NCI-H345 (cell line): ENCODE measurements around the gene DSCAML1.

Experiments used
- DNase-seq: peaks from one replicate; lab custom pipeline; 2025; lab: John Stamatoyannopoulos, UW

Gene DSCAML1

DNA sequence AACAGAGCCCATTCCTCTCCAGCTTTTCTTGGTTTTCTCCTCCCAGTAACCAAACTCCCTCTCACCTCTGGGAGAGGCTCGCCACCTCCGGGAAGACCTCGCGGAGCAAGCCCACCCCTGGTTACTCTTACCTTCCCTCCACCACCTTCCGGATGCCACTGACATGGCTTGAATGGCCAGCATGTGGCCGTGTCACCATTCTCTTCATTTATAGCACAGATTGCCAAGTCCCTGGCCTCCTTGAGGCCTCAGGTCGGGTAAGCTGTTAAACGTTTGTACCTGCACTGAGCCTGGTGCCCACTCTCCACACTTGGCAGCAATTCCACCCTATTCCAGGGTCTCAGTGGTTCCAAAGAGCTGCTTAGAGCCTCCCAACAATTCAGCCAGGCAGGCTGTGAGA is 35.5 kb upstream of the DSCAML1 start:
- no peak for DNase-seq

DNA sequence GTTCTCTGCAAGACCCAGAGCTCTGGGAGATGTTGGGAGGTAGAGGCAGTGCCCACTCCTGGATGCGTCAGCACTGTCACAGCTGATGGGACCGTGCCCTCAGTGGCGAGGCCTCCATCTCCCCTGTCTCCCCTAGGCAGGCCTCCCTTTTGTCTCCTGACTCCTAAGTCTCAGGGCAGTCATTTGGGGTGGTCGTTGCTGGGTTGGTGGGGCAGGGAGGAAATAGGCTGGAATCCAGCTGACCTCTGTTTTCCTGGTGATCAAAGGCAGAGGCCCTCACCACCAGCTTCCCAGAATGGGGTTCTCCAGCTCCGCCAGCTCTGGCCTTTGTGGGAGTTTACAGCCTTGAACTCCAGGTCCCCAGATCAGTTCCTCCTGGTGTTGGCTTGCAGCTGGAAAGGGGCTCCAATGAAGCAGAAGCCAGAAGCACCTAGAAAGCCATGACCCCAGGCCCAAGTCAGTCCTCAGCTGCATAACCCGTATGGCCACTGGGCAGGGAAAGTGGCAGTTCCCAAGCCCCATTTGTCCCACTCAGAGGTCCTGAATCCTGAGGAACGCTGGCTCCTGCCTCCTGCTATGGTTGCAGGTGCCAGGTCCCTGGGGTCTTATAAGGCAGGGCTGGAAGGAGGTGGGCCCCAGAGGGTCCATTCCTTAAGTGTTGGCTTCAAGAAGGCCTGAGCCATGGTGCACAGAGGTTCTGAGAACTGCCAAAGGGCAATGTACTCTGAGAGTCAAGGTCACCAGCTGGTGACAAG is 34.8 kb upstream of the DSCAML1 start:
- DNase-seq = no peak

DNA sequence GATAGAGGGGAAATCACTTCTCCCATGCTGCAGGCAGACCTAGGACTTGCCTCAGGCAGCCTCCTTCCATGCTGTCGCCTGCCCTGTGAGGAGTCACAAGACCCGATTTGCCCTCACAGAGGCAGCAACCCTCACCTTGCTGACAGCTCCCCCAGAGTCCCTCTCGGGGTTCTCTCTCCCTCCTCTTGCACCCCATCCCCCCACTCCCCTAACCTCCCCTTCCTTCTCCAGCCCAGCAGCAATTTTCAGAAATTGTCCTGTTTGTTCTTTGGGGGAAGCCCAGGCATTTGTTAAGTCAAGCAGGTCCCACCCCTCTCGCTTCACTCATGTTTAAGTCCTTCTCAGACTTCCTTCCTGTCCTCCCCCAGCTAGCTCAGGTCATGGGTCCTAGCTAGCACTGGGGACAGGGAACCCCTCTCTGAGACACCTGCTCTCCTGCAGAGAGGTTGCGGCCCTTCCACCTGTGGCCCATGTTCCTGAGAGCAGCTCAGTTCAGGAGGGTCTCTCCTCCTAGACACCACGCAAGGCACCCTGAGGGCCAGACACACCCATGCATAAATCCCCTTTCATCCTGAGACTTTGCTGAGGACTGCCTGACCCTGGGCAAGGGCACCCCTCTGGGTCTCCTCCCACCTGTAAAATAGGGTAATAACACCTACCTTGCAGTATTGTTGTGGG is 33.8 kb upstream of the DSCAML1 start:
- DNase-seq = no peak

DNA sequence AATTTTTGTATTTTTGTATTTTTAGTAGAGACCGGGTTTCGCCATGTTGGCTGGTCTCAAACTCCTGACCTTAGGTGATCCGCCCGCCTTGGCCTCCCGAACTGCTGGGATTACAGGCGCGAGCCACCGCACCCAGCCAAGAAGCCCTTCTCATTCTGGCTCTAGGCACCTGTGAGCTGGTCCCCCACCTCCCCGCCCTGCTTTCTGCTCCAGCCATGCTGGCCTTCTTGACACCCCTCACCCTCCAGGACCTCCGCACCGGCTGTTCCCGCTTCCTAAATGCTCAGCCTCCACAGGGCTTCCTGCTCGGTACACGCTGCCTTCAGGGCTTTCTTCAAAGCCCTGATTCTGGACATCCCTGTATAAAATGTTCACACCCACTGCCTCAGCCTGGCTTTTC is 33.1 kb upstream of the DSCAML1 start:
- no peak for DNase-seq

DNA sequence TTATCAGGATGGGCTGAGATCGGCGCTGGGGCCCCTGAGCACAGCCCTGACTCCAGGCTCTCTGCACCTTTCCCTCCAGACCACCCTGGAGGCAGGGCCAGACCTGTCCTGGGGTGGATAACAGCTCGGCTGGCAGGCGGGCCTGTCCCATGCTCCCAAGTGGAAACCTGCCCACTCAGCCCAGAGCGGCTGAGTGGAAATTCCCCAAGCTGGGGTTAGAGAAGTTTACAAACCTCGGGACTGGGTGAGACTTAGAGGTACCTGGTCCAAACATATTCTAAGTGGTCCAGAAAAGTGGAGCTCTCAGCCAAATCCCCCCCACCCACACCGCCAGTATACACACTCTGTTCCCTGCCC is 32.3 kb upstream of the DSCAML1 start:
- DNase-seq = no peak

DNA sequence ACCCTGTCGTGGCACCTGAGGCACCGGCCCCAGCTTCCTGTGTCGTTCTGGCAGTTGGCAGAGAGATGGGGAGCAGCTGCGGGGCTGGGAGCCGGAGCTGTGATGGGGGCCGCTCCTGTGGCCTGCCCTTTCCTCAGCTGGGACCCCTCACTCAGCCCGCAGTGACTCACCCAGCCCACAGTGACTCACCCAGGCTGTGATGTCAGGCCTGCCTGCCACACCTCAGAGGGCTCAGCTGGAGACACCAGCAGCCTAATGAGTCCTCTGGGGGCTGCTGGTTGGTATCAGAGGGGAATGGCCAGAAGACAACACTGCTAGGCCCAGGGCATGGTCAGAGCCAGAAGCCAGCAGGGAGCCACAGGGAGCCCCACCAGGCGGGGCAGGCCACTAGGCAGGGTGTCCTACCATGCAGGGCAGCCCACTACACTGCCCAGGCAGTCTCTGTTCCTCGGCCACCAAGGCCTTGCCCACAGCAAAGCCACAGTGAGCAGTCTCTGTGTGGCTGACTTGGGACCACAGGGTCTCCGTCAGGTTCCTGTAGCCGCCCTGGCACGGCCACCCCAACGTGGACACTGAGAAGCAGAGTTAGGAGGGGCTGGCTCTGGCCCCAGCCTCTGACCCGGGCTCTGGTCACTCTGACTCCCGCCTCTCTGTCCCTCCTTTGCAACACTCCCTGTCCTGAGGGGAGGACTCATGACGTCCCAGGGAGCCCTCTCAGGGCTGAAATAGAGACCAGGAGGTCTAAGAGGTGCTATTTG is 31.8 kb upstream of the DSCAML1 start:
- DNase-seq = no peak

DNA sequence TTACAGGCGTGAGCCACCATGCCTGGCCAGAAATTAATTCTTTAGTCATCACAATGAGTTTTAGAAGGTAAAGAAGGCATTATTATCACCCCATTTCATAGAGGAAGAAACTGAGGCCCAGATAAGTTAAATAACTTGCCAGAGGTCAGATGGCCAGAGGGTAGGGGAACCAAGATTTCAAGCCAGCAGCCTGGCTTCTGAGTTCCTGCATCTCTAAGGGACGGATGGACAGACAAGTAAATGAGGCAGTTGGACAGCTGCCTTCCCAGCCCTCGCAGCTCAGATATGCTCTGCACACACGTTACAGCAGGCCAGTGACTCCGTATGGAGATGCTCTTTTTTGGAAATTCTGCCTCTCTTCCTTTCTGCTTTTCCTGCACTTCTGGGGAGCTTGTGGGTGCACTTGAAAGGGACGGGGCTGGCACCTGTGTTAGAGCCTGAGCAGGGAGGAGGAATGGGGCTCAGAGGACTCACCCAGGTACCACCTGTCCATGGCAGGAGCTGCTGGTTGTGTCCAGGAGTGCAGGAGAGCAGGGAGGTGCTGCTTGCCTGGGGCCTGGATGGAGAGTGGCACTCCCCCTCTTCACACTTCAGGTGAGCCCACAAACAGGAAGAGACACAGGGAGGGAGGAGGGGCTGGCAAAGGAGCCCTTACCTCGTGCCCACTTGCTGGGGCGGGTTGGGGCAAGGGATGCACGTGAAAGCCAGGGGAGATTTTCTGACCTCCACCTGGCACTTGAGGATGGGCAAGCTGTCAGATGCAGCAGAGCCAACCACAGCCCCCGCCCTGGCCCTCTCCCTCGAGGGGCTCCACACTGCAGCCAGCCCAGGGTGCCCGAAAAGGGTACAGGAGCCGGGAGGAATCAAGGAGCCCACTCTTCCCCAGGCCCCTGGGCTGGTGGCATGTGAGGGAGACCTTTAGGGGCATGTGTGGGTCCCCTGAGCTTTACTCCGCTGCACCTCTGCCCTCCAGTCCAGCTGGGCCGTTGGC is 30.8 kb upstream of the DSCAML1 start:
- no peak for DNase-seq

DNA sequence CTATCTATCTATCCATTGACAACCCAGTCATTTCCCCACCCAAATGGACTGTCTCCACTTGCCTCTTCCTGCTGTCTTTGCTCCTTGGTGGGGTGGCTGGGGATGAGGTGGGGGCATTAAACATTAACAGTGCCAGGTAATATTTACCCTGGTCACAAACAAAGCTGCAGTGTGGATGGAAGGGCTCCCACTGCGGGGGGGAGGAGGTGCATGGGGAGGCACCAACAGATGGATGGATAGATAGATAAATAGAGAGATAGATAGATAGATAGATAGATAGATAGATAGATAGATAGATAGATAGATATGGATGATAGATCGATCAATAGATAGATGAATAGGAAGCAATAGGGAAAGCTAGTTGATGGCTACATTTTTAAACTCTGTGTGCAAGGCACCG is 29.8 kb upstream of the DSCAML1 start:
- DNase-seq = no peak

DNA sequence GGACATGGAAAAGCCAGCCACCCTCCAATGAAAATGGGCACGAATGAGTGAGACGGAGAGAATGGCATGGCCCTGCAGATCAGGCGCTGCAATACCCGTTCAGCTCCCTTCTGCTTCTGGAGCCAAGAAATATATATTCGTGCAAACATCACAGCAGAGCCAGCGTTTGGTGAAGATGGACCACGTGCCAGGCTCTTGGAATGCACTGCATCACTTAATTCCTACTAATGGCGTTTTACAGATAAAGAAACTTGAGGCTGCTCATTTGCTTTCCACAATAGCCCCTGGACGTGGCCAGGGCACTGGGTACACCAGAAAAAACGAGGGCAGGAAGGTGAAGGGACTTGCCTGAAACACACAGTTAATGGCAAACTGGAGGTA is 29.2 kb upstream of the DSCAML1 start:
- no peak for DNase-seq

DNA sequence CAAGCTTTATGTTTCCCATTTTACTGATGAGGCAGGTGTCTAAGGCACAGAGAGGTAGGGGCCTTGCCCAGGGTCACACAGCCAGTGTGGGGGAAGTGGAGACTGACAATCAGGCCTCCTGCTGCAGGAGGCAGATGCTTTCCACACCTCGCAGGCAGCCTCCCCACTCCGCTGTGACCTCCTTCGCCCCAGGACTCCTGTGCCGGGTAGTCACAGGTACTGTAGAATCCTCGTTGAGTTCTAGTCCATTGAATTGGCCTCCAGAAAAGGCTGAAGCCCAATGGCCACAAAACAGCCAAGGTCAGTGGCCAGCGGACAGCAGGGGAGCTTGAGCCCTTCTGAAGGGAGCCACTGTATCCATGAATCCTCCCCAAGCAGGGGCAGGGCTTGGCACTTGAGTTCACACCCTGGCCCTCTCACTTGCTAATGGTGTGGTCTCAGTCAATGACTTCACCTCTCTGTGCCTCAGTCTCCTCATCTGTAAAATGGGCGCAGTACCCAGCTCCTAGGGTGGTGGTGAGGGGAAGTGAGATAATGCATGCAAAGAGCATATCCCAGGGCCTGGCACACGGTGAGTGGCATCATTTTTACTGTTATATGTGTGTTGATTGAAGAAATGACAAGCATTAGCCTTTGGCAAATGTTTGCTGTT is 28.6 kb upstream of the DSCAML1 start:
- DNase-seq = no peak

DNA sequence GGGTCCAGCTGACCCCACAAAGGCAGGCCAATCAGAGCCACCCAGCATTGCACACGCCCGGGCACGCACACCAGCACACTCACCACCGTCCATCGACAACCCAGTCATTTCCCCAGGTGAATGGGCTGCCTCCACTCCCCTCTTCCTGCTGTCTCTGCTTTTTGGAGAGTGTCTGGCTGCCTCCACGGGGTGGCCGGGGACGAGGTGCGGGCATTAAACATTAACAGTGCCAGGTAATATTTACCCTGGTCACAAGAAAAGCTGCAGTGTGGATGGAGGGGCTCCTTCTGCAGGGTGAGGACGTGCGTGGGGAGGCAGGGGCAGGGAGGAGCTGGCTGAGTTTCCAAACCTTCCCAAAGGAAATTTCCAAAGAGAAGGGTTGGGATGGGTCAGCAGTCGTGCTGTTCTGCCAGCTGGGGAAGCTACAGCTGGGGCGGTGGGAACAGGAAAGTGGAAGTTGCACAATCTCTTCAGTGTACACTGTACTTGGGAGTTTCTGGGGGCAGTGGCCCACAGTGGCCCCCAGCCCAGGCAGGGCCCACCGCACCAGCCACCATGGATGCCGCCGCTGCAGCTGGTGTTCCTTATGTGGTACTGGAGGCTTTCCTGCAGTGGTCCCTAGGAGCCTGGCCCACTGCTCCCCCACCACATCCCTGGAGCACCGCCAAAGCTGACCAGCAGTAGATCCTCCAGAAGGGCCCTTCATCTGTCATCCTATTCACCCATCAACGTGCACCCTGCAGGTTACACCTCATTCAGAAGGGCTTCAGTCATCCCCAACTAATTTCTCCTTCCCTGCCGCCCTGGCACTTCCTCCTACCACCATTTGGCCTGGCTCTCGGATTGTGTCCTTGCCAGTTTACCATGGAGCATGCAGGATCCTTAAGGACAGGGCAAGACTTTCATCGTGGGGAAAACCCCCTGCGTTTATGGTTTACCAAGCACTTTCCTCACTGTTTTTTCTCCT is 27.8 kb upstream of the DSCAML1 start, which contains the start of gene FXYD2:
Gene FXYD2, minus strand, starts transcription at position 174 of the 967 bp plus-strand sequence. Its CDS starts 66 bp downstream, at position 108.
- peak; percentile 11 for DNase-seq

DNA sequence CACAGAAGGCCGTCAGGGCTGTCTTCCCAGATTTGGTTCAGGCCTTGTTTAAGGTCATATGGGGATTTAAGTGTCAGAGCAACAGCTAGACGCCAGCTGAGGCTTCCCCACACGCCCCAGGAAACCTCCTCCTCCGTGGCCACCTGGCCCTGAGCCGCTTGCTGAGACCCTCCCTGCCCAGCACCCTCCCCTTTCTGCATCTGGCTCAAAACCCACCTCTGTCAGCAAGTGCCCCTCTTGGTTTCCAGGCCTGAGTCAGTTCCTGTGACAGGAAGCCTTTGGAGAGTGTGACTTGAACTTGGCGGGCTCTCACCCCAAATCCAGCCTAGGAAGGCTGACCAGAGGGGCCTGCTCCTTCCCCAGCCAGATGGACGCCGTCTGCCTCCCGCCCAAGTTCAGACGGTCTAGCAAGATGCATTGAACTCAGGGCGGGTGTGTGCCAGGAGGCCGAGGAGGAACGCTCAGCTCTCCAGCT is 27.0 kb upstream of the DSCAML1 start:
- no peak for DNase-seq

DNA sequence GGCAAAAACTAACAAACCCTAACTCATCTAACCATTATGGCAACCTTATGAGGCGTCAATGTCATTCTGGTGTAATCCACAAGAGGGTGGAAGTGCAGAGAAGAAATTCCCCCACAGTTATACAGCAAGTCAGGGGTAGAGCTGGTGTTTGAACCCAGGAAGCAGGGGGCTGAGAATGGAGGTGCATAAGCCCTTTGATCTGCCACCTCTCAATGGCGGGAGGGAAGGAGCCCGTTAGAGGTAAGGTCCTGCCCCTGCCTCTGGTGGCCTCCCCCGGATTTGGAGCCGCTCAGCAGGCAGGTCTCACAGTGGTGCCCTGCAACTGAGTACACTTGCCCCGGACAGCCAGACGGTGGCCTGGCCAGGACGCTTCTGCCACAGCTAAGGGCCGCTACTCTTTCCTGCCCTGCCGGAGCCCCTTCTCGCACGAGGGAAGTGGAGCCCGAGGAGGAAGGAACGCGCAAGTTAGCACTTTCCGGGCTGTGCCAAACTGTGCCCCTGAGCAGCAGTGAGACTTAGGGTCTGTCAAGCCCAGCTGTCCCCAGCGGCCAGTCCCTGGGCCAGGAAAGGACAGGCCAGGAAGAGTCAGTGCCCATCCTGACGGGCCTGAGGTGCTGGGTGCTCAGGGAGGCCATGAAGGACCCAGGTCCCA is 26.4 kb upstream of the DSCAML1 start:
- no peak for DNase-seq

DNA sequence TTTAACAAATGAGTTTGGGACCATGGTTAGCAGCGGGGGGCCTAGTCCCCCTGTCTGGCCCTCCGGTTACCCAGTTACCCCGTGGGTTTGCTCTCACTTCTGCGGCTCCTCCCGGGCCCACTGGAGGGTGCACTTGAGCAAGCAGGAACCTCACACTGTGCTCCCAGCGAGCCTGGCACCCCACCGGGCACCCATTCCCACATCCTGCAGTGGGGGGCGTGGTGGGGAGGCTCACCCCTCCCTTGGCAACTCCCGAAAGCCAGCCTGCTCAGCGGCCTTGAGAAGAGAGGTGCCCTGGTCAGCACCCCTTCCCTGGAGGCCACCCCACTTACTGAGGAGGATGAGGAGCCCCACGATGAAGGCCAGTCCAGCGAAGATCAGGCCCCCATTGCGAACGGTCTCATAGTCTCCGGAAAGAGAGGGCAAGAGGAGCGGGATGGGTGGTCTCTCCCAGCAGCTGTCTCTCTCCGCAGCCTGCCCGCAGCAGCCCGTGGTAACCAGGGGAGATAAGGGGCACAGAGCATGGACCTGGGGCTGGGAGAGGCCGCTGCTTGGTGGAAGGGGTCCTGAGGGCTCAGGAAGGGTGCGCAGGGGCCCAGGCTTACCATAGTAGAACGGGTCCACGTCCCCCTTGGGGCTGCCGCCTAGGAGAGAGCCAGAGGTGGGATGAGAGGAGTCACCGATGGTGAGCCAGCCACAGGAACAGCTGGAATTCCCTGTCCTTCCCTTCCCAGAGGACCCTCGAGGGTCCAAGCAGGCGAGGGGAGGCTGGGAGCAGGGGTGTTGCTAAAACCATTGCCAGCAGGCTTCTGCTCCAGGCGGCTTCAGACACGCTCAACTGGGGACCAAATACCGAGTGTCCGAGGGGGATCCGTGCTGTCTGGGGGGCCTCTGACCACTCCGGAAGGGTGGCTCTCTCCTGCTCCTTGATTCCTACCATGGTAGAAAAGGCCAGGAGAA is 25.3 kb upstream of the DSCAML1 start:
- peak; percentile 31 for DNase-seq

DNA sequence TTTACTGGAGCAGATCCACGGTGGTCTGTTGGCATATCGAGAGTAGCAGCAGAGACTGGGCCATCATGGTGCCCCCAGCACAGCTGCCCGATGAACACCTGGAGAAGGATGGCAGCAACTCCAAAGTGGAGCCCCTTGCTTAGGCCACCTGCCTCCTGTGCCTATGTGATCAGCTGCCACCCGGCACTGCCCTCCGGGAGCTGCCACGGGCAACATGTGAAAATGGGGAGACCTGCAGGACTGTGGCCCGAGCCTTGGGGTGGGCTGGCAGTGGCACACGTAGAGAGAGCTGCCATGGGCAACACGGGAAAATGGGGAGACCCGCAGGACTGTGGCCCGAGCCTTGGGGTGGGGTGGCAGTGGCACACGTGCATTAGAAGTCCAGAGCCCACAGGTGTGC is 24.4 kb upstream of the DSCAML1 start:
- DNase-seq = no peak

DNA sequence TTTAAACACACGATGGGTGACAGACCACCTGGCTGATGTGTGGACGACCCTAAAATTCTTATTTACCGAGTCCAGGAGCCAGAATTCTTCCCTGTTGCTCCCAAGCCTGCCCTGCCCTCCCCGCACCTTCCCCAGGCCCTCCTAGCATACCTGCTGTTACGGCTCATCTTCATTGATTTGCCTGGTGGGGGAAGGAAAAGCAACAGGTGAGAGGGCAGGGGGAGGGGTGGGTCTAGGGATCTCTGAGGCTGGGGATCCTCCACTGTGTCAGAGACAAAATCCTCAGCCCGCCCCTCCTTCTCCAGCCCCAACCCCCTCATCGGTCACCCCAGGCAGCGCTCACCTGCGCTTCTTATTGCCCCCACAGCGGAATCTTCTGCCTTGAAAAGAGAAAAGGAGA is 23.5 kb upstream of the DSCAML1 start:
- DNase-seq = no peak

DNA sequence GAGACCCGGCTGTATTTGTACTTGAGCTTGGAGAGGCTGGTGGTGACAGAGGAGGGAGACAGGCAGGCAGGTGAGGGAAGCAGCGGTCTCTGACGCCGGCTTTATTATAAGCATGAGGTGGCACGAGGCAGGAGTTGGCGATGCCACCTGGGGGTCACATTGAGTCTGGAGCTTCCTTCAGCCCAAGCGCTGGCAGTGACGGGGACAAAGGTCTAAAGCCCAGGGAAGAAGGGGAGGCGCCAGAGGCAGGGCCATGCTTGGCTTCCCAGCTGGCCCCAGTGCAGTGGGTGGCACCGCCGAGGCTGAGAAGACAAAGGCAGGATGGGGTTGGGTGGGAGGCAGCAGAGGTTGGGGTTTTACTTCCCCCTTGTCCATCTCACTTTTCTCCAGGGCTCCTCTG is 23.1 kb upstream of the DSCAML1 start:
- peak; percentile 52 for DNase-seq
